HG03175 (cell line): Measurements from ENCODE around the gene CPM.
"Not testable (repeated sequence)": the region's sequence is repeated elsewhere in the genome, so short reads cannot be mapped to it uniquely, and the experiment has no call there.

Experiments
- ATAC-seq: cut with Tn5 transposase; IDR thresholded peaks from one replicate; pipeline ENCODE4 v1.9.1; 2021; ENCODE audit warnings: mild to moderate bottlenecking, moderate library complexity; ENCODE audit not compliant: unreplicated experiment

CPM gene

DNA sequence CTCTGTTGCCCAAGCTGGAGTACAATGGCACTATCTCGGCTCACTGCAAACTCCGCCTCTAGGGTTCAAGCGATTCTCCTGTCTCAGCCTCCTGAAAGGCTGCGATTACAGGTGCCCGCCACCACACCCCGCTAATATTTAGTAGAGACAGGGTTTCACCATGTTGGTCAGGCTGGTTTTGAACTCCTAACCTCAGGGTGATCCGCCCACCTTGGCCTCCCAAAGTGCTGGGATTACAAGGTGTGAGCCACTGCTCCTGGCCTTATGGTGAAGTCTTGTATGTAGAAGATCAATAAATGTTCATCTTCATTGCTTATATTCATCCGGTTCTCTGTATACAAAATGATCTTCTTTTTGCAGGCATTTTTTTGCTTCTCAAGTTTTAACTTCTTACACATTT lies 77.2 kb downstream of the CPM start:
- no peak for ATAC-seq

DNA sequence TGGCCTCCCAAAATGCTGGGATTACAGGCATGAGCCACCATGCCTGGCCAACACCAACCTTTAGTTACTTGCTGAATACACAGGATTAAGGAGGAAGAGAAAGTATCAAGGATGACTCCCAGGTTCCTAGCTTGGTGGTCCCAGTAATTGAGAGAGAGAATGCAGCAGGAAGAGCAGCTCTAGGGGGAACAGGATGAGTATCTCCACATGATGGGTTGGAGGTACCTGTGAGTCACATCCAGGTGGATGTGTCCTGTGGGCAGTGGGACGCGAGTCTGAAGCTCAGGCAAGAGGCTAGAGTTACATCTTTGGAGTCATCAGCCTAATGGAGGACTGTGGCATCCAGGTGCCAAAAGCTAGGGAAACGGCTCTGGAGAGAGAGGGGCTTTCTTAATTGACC lies 77.9 kb downstream of the CPM start:
- ATAC-seq: no peak

GRCh38 chr12:68854554-68854953 lies 78.4 kb downstream of the CPM start:
- no peak for ATAC-seq

DNA sequence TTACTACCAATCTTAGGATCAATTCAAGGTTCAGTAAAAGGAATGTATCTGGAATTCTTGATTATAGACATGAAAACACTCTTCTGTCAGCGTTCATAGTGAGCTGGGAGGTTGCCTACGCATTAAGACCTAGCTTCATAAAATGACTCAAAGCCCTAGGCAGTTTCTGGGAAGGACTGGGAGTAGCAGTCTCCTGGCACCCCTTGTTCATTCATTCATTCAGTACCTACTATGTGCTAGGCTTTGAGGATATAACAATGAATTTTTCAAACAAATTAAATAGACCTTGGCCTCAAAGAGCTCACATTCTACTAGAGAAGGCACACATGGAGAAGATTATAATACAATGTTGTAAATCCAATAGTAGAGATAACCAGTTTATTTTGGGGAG lies 78.9 kb downstream of the CPM start:
- ATAC-seq: no peak

GRCh38 chr12:68853396-68854077 lies 79.4 kb downstream of the CPM start:
- no peak for ATAC-seq

GRCh38 chr12:68851592-68852306 lies 81.2 kb downstream of the CPM start:
- no peak for ATAC-seq

GRCh38 chr12:68850390-68850789 lies 82.6 kb downstream of the CPM start:
- no peak for ATAC-seq

DNA sequence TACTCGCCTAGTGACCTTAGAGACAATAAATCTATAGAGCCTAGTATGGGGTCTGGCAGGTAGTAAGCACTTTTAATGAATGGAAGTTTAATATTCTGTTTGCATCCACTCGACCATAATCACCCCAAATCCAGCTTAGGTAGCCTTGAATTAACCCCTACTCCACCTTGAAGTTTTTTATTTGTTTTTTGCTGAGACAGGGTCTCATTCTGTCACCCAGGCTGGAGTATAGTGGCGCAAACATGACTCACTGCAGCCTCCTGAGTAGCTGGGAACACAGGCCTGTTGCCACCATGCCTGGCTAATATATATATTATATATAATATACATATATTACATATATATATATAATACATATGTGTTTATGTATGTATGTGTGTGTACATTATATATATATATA lies 86.2 kb downstream of the CPM start:
- ATAC-seq: no peak

- no peak for ATAC-seq
These were observed 87.9 kb downstream of the CPM start for GRCh38 chr12:68844788-68845695.

DNA sequence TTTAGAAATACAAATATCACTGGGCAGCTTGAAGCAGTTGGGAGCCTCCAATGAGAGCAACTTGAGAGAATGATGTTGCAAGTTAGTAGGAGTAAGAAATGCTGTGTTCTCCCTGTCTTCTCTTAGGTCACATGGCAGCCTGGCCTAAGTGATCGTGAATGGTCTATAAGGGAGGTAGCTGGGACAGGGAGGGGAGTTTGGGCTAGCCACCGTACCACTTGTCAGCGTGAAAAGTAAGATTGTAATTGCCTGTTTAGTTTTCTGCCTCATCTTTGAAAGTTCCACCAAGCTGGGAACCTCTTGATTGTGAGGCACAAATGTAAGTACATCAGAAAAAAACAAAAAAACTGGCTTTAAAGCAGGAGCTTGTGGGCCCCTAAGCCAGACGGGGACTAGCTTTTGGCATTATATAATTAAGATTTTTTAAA lies 88.6 kb downstream of the CPM start:
- no peak for ATAC-seq

GRCh38 chr12:68842784-68843567 lies 90.0 kb downstream of the CPM start:
- ATAC-seq: no peak

DNA sequence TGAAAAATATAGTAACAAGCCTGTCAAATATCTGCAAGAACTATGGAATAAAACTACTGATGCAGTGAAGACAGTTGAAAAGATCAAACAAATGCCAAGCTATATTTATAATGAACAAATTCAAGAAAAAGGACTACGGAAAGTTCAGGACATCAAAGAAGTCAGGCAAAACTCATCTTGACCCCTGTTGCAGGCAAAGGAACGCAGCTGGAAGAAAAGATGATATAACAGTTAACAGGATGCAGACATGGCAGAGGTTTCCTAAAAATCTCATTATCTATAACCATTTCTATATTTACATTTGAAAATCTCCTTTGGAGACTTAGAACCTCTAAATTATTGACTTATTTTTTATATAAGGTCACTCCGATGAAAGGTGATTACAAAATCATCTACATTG lies 90.8 kb downstream of the CPM start:
- ATAC-seq: no peak

- ATAC-seq: no peak
These were observed 91.3 kb downstream of the CPM start for GRCh38 chr12:68841717-68842116.

DNA sequence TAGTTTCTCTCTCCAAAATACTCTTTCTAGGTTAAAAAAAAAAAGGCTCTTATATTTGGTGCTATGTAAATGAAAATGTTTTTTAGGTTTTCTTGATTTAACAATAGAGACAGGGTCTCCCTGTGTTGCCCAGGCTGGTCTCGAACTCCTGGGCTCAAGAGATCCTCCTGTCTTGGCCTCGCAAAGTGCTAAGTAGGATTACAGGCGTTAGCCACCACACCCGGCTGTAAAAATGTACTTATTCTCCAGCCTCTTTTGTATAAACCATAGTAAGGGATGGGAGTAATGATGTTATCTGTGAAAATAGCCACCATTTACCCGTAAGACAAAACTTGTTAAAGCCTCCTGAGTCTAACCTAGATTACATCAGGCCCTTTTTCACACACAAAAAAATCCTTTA lies 91.8 kb downstream of the CPM start:
- ATAC-seq: not testable (repeated sequence)

GRCh38 chr12:68839183-68840147 lies 93.5 kb downstream of the CPM start:
- no peak for ATAC-seq

GRCh38 chr12:68838046-68838886 lies 94.7 kb downstream of the CPM start:
- no peak for ATAC-seq

DNA sequence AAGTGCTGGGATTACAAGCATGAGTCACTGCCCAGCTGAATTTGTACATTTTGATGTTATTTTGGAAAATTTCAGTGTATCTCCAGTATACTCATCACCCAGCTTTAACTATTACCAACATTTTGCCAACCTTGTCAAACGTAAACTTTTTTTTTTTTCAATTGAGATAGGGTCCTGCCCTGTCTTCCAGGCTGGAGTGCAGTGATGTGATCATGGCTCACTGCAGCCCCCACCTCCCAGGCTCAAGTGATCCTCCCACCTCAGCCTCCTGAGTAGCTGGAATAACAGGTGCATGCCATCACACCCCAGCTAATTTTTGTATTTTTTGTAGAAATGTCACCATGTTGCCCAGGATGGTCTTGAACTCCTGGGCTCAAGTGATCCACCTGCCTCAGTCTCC lies 95.8 kb downstream of the CPM start:
- ATAC-seq: no peak

GRCh38 chr12:68835333-68835908 lies 97.5 kb downstream of the CPM start:
- no peak for ATAC-seq
